22Rv1 (cell line): Measurements from ENCODE around the gene FARS2.

Source experiments
- H3K27ac ChIP-seq: fragments of 450-650 bp; 2 replicates; pipeline ENCODE4 v1.5.1; 2017
- ZFX ChIP-seq: fragments of 450-650 bp; IDR thresholded peaks from 2 replicates; pipeline ENCODE4 v1.6.1; 2017; ENCODE audit warnings: antibody characterized with exemption, borderline replicate concordance
- TF ChIP-seq, protein P1 (sequence below): fragments of 450-650 bp; IDR thresholded peaks from 2 replicates; pipeline ENCODE4 v1.5.1; 2017; ENCODE audit warnings: mild to moderate bottlenecking

Gene FARS2

DNA sequence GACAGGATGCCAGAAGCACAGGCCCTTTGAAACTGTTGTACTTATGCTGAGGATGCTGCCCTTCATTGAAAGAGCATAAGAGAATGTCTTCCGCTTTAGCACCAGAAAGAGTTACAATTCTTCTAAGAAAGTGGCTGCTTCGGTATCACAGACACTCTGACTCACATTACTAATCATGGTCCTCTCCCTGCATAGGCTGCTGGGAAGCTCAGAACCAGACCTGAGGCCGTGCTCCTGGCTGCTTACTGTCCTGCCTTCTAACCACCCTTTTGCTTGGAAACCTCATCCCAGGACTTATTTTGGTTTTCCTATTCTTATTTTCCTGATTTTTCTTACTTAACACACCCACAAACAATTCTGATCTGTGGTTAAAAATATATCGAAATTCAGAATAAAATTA, 23.5 kb upstream of the FARS2 start:
- H3K27ac ChIP-seq: no peak overlapping the region
- no peak for TF ChIP-seq ZFX
- TF ChIP-seq, protein P1, sequence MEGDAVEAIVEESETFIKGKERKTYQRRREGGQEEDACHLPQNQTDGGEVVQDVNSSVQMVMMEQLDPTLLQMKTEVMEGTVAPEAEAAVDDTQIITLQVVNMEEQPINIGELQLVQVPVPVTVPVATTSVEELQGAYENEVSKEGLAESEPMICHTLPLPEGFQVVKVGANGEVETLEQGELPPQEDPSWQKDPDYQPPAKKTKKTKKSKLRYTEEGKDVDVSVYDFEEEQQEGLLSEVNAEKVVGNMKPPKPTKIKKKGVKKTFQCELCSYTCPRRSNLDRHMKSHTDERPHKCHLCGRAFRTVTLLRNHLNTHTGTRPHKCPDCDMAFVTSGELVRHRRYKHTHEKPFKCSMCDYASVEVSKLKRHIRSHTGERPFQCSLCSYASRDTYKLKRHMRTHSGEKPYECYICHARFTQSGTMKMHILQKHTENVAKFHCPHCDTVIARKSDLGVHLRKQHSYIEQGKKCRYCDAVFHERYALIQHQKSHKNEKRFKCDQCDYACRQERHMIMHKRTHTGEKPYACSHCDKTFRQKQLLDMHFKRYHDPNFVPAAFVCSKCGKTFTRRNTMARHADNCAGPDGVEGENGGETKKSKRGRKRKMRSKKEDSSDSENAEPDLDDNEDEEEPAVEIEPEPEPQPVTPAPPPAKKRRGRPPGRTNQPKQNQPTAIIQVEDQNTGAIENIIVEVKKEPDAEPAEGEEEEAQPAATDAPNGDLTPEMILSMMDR: no peak

DNA sequence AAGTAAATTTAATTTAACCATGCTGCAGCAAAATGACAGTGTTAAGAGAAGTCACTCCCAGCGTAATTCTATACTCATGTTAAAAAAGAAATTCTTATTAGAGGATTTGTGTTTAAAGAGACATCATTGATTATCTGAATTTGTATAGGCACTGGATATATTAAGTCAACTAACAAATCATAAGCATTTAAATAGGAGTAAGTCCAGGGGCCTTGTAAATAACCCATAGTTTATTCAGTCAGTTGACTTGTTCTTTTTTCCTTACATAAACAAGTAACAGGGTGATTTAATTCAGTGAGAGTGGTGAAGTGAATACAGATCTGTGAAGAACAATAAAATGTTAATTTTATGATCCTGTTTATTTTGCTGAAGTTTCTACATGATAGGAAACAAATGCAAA, 23.0 kb upstream of the FARS2 start:
- no peak overlapping the region for H3K27ac ChIP-seq
- TF ChIP-seq, protein P1: no peak
- no peak for TF ChIP-seq ZFX

DNA sequence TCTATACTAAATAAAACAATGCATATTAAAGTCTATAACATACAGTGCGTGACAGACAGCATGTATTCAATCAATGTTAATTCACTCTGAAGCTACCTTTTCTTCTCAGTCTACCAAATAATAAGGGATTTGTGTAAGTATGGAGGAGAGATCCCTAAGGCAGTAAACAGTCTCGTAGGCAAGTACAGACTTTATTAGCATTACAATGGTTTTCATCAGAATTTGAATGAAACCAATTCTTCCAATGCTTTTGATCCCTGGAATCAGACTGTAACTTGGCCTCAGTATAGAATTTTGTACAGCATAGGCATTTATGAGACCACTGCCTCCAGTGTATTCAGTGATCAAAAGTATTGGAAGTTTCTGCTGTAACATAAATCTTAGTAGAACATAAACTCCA, 20.1 kb upstream of the FARS2 start:
- no peak overlapping the region for H3K27ac ChIP-seq
- TF ChIP-seq ZFX: no peak
- TF ChIP-seq, protein P1: no peak

DNA sequence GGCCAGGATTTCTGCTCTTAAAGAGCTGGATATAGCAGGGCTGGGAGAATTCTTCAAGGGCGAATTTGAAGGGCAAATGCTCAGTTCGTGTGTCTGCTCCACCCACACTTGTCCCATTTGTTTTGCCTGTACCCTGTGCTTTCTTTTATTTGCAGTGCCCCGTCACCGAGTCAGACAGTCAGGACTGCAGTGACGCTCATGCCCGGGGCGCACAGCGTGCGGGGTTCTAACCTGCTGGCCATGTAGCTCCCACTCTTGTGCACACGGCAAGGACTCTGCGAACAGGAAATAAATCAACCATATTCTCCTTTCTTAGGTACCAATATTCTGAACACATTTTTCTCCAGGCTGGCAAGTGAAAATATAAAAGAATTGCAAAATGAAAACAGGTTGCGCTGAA, 18.2 kb upstream of the FARS2 start:
- TF ChIP-seq, protein P1: no peak
- TF ChIP-seq ZFX: no peak
- H3K27ac ChIP-seq: no peak overlapping the region

GRCh38 chr6:5246141-5247097, 14.9 kb upstream of the FARS2 start:
- TF ChIP-seq ZFX: no peak
- TF ChIP-seq, protein P1: no peak
- no peak overlapping the region for H3K27ac ChIP-seq

DNA sequence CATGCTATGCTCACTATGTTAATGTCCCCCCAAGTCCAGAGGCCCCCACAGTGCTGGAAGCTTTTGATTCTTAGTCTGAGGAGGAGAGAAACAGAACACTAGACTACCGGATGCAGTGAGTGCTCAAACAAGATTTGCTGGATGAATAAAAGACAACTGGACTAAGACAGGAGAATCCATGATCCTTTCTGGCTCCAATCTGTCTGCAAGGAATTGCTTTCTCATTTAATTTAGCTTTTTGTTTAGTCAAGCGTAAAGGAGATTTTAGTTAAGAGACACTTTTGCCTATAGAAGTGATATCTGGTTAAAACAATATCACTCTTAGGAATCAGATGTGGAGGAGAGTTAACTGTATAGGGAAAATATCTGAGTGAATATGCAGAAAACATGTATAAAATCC, 14.1 kb upstream of the FARS2 start:
- no peak overlapping the region for H3K27ac ChIP-seq
- TF ChIP-seq ZFX: no peak
- TF ChIP-seq, protein P1: no peak

- TF ChIP-seq, protein P1: no peak
- TF ChIP-seq ZFX: no peak
- H3K27ac ChIP-seq: no peak overlapping the region
Observed at GRCh38 chr6:5248302-5249098, 12.8 kb upstream of the FARS2 start.
